22Rv1 (cell line): Measurements from ENCODE around the gene ZNF462.

Experiments used
- CTCF ChIP-seq: fragments of 450-650 bp; IDR thresholded peaks from 2 replicates; pipeline ENCODE4 v1.5.1; 2017; ENCODE audit warnings: mild to moderate bottlenecking
- ZFX ChIP-seq: fragments of 450-650 bp; IDR thresholded peaks from 2 replicates; pipeline ENCODE4 v1.6.1; 2017; ENCODE audit warnings: antibody characterized with exemption, borderline replicate concordance

GRCh38 chr9:106868087-106868486 is 5.1 kb downstream of the ZNF462 start:
- TF ChIP-seq CTCF (no peak), ZFX (no peak)
